Mammary epithelial cell (primary cell): ENCODE data around the gene TMEM256.

Source experiments
- EZH2 ChIP-seq: IDR thresholded peaks from 2 replicates; pipeline ENCODE4 v1.6.1; 2012; ENCODE audit warnings: low read length, inconsistent platforms, borderline replicate concordance
- TF ChIP-seq, protein P1 (sequence below), 2 donors: IDR thresholded peaks in 1 of 2; conservative IDR thresholded peaks in 1 of 2; 2 replicates each; pipeline ENCODE4 v1.5.1; 2011 to 2012; ENCODE audit warnings: inconsistent platforms in 2 of 2, low read length in 2 of 2, mild to moderate bottlenecking in 2 of 2, control low read depth in 1 of 2, low read depth in 1 of 2; ENCODE audit not compliant: insufficient read depth in 1 of 2; ENCODE audit errors: extremely low read depth in 1 of 2

DNA sequence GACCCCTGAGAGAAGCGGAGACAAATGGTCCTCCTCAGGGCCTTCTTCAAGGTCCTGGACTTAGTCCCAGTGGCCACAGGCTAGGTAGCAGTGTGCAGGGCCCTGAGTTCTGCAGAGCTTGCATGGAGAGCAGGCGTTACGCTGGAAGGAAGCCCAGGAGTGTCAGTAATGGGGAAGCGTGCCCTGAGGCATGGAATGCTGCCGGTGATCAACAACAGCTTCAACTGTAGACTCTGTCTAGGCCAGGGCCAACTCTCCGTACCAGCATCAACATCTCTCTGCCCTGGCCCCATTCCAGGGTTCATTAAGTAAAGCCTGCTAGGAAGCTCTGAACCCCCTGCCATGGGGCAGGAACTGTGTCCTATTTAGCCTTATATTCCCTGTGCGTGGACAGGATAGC is 23.6 kb downstream of the TMEM256 start:
- TF ChIP-seq EZH2: no peak
- TF ChIP-seq, protein P1, sequence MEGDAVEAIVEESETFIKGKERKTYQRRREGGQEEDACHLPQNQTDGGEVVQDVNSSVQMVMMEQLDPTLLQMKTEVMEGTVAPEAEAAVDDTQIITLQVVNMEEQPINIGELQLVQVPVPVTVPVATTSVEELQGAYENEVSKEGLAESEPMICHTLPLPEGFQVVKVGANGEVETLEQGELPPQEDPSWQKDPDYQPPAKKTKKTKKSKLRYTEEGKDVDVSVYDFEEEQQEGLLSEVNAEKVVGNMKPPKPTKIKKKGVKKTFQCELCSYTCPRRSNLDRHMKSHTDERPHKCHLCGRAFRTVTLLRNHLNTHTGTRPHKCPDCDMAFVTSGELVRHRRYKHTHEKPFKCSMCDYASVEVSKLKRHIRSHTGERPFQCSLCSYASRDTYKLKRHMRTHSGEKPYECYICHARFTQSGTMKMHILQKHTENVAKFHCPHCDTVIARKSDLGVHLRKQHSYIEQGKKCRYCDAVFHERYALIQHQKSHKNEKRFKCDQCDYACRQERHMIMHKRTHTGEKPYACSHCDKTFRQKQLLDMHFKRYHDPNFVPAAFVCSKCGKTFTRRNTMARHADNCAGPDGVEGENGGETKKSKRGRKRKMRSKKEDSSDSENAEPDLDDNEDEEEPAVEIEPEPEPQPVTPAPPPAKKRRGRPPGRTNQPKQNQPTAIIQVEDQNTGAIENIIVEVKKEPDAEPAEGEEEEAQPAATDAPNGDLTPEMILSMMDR (conservative IDR thresholded peaks at IDR 0.05 in 1 of 2, IDR thresholded peaks at IDR 0.05 in 1 of 2; ENCODE audit: extremely low read depth in 1 of 2, insufficient read depth in 1 of 2, low read depth in 1 of 2, low read length in 2 of 2): no peak
